Fibroblast of skin of left biceps (primary cell): ENCODE results near the gene DCDC1.

ENCODE experiments used
- DNase-seq, 2 experiments: peaks; one replicate each; pipeline ENCODE4 v3.0.0-alpha.2; 2013; ENCODE audit warnings: low read depth in 2 of 2

DCDC1 gene

GRCh38 chr11:31231601-31232000, 137.9 kb downstream of the DCDC1 start:
- no peak for DNase-seq

DNA sequence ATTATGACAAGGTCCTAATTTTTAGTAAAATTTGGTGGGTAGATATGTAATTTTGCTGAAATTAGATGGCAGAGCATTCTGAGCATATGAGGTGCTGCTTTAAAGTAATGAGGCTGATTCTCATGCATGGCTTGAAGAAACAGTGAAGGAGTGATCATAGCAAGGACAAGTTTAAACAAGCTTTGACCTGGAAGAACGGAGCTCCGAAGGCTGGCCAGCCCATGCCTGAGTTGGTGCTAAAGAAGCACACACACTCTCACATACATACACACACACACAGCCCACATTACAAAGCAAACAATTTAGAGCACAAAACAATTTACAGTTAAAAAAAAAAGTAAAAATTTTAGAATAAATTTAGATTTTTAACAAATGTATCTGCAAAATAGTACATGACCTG, 150.7 kb downstream of the DCDC1 start:
- no peak for DNase-seq

DNA sequence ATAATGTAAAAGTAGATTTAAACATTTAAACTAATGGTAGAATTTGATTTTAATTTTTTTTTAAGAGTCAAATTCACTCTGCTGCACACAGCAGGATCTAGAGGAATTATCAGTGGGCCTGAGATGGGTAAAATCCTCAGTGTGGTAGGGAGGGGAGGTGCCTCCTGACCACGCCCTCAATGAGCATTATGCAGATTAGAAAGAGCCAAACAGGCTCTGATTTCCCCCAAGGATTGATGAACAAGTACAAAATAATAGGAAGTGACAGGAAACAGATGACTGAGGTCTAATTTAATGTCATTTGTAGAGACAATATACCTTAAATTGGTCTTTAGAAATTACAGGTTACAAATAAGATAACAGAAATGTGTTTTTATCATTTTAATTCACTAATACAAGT, 155.2 kb downstream of the DCDC1 start:
- DNase-seq = no peak

DNA sequence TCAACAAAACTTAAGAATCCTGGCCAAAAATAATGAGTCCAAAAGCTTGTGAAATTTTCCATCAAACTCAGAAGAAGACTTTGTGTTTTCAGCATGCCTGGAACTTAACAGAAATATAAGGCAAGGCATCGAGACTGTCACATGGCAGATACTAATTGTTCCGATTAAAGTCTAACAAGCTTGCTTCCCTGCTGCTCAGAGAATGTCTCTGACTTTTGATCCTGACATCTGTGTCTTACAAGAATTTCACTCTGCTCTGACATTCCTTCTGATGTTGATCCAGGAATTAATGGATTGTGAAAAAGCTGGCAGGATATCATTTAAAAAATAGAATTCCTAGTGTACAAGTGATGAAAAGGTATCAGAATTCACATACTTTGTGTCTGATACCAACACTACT, 170.2 kb downstream of the DCDC1 start:
- DNase-seq = no peak

DNA sequence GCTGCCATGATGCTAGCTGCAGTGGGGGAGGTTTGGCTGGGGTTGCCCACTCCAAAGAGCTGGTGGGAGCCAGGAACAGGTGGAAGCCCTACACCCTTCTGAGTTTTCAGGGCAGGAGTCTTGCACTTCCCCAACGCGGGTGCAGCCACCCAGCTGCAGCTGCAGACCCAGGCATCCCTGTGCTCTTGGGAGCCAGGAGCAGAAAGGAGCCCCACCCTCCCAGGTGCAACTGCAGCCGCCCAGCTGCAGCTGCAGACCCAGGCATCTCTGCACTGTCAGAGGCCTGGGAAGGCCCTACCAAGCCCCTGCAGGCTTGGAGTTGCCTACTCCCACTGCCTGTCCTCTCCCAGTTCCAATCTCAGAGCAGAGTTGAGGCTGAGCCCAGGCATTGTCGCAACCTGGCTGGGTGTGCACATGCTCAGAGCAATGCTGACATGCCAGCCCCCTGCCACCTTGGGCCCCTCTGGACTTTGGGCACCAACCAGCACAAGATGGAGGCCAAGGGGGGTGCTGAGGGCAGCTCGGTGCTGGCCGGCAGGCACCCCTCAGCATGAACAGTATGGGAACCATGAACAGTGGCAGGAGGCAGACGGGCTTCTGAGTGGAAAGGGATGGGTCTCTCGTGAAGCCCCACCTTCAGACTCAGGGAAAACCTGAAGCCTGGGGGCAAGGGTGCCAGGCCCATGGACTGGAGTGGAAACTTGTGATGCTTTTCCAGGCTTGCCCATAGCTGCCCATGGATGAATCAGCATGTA, 195.4 kb downstream of the DCDC1 start:
- no peak for DNase-seq

DNA sequence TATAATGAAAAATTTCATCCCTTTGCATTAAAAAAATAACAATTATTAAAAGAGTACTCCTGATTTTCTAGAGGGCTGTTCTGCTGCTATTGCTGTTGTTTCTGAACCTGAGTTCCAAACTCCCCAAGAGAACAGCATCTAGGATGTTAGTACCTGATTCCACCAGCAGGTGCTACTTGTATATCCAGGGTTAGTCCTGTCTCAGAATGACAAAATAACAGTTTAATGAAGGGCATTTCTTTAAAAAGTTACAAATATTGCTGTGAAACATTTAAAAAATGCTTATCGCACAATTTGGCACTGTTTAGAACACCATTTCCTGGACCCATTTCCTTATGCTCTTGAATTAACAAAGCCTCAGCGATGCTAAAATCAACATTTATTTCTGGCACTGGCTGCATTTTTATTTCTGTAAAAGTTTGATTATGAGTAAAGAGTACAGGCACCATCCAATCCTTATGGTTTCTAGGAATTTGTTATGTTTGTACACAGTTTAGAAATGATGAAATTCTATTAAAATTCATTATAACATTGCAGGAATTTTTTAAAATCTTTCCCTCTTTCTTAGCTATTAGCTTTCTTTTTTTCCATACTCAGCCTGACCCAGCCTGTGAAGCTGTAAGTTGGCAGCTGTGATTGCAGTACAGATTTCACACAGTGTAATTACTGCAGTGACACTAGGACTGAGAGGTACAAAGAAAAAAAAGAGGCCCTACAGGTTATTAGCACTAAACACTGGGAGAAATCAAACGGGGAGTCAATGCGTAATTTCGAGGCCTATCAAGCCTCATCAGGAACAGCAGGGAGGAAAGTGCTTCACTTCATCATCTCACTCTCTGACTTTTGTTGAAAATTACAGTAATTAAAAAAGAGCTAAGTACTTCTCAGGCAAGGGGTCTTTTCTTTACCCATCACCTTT, 208.8 kb downstream of the DCDC1 start:
- DNase-seq = no peak

- no peak for DNase-seq
These were observed 218.7 kb downstream of the DCDC1 start for GRCh38 chr11:31150841-31151240.

GRCh38 chr11:31150011-31150410, 219.5 kb downstream of the DCDC1 start:
- DNase-seq = no peak

- no peak for DNase-seq
These were observed 227.8 kb downstream of the DCDC1 start for GRCh38 chr11:31141789-31142188.

DNA sequence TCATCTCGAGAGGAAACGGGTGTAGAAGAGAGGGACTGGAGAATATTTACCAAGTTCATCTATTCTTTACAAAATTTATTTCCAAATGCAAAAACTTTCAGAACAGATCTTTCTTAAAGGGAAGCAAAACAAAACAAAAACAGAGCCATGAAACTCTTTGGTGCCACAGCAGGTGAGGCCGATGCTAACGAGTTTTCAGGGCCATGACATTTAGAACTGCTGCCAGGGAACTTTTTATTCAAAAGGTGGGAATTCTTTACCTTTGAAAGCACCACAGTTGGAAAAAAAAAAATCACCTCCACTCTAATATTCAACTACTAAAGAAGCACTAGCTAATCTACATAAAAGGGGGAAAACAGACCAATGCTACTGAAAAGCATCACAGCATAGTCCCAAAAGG, 230.1 kb downstream of the DCDC1 start:
- no peak for DNase-seq

- no peak for DNase-seq
These were observed 236.8 kb downstream of the DCDC1 start for GRCh38 chr11:31132531-31133421.

- no peak for DNase-seq
These were observed 237.8 kb downstream of the DCDC1 start for GRCh38 chr11:31131760-31132159.

DNA sequence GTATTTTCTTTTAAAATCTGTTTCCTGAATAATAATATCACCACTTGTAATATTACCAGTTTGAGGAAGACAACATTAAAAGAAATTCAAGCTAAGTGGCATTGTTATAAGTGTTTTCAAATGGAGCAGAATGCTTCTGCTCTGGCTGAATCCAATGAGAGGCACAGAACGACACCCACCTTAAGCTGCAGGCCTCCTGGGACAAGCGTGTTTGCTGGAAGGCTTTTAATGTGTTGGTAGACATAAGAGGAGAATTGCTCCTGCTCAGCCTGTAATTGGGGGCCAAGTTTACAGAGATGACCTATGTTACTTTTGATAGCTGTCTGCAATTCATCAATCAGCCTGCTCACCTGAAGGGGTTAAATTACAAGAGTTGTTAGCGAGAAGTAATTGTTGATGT, 242.2 kb downstream of the DCDC1 start:
- DNase-seq = no peak

GRCh38 chr11:31120428-31120827, 249.1 kb downstream of the DCDC1 start:
- no peak for DNase-seq

DNA sequence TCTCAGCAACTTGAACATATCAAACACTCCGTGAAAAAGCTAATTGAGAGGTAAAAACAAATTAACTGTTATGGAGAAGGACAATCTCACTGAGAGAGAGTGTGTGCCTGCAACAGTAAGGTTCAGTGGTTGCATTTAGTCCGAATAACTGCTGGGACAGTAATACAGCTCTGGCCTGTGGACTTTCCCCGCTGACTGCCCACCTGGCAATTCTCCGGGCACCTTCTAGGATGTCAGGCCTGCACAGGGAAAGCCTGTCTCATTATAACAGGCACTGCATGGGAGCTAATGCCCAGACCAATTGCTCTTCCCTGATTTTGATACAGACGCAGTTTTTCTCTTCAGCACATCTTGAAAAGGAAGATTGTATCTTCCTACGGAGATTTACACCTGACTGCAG, 251.0 kb downstream of the DCDC1 start:
- DNase-seq = no peak

DNA sequence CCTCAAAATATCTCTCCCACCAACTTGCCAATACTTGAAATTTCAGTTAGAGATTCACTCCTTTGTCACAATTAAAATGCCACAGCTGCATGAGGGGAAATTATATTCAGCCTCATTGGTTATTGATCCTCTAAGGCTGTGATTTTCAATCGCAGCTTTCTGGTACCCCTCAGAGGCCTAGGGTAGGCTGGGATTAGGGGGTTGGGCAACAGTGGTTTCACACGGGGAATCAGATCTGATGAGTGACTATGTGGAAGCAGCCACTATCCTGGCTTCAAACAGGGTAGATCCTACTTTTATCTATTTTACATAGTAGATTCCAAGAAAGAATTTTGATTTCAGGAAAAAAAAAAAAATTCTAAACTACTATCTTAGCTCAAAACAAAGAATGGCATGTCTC, 252.5 kb downstream of the DCDC1 start:
- no peak for DNase-seq

DNA sequence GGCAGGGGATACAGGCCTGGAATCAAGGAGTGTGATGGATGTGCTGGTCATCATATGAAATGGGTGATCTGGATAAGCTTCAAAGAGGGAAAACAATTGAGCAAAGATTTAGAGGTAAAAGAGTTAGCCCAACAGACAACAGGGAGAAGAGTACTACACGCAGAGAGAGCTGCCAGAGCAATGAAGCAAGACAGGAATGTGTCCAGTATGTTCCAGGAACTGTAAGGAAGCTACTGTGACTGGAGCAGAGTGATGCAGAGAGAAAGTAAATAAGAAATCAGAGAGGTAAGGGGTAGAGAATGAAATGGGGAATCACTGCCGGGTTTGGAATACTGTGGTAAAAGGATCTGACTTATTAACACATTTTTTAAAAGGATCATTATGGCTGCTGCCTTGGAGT, 255.1 kb downstream of the DCDC1 start:
- no peak for DNase-seq

DNA sequence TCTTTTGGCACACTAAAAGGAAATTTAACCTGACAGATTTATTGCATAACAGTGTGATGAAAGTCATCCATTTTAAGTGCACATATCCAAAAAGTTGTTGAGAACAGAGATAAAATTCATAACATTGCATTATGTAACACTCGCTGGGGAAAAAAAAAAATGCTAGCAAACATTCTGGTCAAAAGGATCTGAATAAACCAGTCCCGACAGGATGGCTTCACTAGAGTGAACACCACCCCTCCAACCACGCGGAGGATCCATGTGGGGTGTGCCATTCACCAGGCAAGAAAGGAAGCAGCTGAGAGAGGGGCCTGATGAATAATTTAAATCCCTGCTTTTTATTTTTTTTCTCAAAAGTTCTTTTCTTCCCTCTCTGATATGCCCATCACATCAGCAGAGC, 258.7 kb downstream of the DCDC1 start:
- no peak for DNase-seq

DNA sequence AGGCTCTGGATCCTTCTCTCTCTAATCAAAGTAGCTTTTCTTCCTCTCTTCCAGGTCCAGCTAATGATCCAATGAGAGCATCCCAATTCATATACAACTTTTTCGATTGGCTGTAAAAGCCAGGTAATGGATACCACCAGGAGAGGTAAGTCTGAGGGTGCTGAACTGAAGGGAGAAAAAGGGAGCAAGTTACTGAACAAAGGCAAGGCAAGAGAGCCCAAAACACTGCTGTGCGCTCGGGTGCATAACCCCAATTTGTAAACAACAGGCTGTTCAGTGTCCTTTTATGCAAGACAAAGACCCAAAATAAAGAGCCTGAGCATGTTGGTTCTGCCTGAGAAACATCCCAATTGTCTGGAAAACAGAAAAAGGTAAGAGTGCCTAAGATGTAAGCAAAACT, 260.1 kb downstream of the DCDC1 start:
- no peak for DNase-seq

GRCh38 chr11:31107649-31108048, 261.9 kb downstream of the DCDC1 start:
- DNase-seq = no peak

DNA sequence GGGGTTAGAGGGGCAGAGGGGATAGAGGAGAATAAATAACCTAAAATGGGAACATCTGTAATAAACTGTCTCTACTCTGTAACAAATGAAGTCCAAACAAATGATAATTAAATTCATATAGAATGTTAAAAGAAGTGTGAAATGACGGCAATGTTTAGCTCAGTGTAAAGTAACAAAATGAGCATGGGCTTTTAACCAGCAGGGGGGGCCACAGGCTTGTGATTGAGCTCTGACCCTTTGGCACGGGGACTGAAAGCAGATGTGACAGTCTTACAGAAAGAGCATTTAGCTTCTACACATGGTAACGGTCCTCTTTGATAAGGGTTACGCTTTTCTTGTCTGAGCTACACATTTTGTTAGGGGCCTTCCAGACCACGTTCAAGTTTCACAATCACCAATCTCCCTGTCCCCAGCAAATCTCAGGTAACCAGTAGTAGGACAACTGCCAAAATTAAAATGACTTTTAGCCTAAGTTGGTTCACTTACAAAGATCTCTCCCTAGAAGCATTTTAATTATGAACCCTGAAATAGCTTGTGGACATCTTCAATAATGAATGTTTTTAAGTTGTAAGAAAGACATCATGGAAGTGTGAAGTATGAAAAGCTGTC, 262.5 kb downstream of the DCDC1 start:
- no peak for DNase-seq

DNA sequence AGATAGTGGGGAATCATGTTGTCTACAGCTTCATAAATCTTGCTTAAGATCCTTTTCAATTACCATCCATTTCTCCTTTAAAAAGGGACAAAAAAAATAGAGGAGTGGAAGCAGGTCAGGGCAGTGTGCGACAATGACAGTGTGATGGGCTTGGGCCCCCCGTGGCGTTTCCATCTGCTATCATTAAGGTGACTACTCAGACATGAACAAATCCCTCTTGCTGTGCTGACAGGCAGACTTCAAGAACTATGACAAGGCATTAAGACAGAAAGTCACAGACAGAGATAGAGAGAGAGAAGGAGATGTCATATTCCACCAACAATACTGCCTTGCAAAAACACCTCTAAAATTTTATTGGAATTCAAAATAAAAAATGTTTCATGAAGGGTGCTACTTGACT, 263.2 kb downstream of the DCDC1 start:
- no peak for DNase-seq
